ENCODE measurements around the gene ANGEL2. TPM values are rescaled to one million over a fixed set of nuclear protein-coding genes. Genes with fewer than 3 reads are reported as not detected.
"Not testable (repeated sequence)": the region's sequence is repeated elsewhere in the genome, so short reads cannot be mapped to it uniquely, and the experiment has no call there.

Gene ANGEL2
- total RNA-seq, 1 donor from 2014 or later = 73.2 TPM

GRCh38 chr1:213019450-213019849, 3.8 kb upstream of the ANGEL2 start:
- DNase-seq (ENCODE audit: low spot score) = no peak

DNA sequence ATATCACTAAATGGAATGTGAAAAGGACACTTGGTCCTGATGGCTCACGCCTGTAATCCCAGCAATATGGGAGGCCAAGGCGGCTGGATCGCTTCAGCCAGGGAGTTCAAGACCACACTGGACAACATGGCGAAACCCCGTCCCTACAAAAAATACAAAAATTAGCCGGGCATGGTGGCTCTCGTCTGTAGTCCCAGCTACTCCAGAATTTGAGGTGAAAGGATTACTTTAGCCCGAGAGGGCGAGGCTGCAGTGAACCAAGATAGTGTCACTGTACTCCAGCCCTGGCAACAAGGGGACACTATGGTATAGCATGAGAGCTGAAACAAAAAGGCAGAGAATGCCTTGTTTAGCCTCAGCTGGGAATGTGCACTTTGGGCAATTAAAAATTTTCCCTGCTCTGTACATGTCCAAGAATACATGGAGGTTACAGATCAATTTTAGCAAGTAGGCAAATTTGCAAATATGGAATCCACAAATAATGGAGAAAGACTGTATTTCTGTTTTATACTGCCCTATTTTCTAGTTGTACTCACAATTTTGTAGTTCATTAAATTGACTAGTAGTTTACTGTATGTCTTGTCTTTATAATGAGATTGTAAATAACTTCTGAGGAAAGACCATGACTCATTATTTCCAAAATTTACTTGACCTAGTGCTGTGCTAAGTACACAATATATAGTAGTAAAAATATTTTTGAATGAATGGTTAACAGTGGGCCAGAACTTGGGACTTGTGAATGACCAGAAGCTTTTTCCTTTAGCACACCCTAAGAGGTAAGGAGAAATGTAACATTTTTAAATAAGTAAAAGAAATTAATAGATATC, 2.0 kb upstream of the ANGEL2 start:
- DNase-seq (ENCODE audit: low spot score) = no peak

DNA sequence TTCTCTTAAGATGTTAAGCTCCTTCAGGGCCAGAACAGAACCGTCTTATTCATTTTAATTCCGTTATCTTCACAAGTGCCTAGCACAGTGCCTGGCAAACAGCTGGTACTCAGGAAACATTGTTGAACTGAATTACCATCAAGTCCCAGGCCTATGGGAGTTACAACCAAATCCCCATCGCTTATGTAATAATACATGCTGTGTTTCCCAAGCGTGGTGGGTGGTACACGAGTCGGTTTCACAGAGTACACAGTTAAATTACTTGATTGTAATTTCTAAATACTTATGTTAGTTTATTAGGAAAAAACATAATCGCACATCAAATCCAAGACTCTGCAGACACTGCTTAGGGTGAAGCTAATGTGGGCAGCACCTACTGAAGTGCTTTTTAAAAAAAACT, 1.0 kb downstream of the ANGEL2 start:
- DNase-seq (ENCODE audit: low spot score) = peak; percentile 3

DNA sequence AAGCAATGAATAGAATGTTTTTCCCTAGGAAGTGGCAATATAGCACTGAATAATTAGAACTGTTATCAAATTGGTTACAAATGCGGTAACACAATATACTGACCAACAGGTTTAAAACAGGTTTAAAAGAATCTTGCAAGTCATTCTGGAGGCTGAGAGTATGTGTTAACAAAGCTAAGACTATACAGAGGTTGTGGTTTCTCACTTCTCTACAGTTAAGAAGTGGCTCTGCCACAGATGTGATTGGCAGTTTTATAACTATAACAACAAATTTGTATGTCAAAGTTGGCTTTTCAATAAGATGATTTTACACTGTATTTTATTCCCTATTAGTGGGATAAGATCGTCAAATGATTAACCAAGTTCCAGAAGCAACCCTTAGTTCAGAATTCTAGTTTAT, 7.1 kb downstream of the ANGEL2 start:
- DNase-seq (ENCODE audit: low spot score) = no peak

- DNase-seq (ENCODE audit: low spot score) = no peak
Observed at GRCh38 chr1:213003256-213003655, 12.4 kb downstream of the ANGEL2 start.

GRCh38 chr1:212994926-212995325, 20.7 kb downstream of the ANGEL2 start:
- DNase-seq (ENCODE audit: low spot score) = no peak

DNA sequence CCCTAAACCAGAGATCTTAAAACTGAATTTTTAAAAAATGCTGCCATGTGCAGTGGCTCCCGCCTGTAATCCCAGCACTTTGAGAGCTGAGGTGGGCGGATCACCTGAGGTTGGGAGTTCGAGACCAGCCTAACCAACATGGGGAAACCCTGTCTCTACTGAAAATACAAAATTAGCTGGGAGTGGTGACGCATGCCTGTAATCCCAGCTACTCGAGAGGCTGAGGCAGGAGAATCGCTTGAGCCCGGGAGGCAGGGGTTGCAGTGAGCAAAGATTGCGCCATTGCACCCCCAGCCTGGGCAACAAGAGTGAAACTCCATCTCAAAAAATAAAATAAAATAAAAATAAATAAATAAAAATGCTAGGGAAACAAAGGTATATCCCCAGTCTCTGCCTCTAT, 21.7 kb downstream of the ANGEL2 start:
- not testable (repeated sequence) for DNase-seq (ENCODE audit: low spot score)

- no peak for DNase-seq (ENCODE audit: low spot score)
Observed at GRCh38 chr1:212990276-212990675, 25.4 kb downstream of the ANGEL2 start.

GRCh38 chr1:212987702-212988322, 27.9 kb downstream of the ANGEL2 start:
- DNase-seq (ENCODE audit: low spot score) = no peak

- no peak for DNase-seq (ENCODE audit: low spot score)
Observed at GRCh38 chr1:212986551-212986950, 29.1 kb downstream of the ANGEL2 start.

DNA sequence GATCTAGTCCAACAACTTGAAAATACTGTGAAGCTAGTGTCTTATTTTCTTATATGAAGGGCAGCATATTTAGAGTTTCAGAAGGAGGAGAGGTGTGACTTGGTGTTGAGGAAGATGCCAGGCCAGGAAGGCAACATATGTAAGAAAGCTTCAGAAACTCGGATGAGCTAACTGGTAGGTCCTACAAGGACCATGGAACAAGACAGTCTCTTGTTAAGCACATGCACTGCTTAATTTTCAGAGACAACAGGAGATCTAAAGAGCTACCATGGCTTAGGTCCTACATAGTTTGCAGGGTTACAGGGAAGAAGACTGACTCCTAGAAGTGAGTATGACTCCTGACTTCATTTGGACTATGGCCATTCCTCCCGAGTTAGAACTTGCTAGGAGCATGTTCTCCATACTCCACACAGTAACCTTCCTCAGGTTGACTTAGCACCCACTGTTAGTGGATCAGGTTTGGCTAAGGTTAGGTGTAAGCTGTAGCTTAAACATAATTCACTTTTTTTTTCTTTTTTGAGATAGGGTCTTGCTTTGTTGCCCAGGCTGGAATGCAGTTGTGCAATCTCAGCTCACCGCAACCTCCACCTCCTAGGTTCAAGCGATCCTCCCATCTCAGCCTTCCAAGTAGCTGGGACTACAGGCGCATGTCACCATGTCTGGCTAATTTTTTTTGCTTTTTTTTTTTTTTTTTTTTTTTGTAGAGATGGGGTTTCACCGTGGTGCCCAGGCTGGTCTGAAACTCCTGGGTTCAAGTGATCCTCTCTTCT, 31.0 kb downstream of the ANGEL2 start:
- DNase-seq (ENCODE audit: low spot score) = no peak

DNA sequence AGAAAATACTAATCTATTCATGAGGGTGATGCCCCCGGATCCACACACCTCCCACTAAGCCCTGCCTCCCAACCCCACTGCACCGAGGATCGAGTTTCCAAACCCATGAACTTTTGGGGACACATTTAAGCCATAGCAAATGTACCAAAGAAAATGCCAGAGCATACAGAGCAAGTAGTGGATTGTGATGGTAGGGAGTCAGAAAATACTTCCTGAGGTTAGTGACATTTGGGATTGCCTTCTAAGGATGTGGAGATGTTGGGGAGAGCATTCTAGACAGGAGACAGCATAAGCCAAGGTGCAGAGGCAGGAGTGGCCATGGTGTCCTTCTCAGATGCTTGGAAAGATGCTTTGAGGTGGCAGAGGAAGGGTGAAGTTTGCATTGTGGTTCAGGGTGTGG, 32.2 kb downstream of the ANGEL2 start:
- DNase-seq (ENCODE audit: low spot score) = no peak

DNA sequence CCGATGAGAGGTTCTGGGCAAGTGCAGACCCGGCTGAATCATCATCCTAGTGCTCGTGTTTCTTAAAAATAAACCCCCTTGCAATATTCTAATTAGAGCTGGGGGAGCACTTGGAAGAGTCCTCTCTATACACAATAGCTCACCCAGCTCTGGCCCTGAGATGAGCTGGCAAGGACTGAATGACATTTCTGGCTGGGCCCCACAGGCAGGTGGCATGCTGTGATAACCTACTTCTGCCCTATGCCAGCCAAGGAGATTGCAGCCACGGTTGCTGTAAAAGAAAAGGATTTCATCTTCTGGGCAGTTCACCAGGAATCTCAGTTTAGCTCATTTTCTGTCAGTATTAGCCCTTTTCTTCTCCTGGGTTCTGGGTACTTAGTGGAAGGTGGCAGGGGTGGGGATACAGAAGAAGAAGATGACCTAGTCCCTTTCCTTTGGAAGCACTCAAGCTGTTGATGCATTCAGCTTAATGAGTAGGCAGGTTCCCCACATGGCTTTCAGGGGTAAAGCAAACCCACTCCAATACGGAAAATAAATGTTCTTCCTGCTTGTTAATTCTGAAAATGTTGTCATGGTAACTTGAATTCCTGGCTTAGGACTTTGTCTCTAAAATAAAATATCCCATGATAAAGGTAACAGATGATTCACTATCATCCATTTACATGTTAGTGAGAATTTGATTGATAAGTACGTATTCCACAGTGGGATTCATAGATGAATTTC, 33.1 kb downstream of the ANGEL2 start:
- DNase-seq (ENCODE audit: low spot score) = no peak

DNA sequence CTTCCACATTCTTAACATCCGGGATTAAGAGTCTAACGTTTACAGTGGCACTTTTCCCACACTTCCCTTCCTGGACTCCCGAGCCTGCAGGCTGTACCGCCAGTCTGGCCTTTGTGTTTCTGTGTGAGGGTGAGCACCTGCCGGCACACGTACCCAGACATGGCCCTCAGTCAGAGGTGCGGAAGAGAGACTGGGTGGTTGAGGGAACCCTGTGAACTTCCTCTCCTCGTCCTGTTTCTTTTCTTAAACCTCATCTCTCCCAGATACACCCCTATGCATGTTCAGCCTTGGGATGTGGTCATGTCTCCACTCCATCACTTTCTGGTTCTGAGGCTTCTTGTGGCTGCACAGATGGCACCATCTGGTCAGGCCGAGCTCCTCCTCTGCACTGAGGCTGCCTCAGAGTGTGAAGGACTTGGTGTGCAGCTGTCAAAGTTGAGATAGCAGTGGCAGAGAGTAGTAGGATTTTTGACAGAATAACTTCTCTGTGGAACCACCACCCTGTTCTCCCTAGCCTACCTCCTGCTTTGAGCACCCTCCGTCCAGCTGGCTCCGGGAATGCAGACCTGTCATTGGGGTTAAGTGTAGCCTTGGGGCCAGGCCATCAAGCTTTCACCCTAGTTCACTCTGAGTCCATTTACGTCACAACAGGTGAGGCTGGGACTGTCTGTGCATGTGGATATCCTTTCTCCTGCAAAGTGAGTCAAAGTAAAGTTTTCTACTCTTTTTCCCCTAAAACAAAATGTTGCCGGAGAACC, 33.9 kb downstream of the ANGEL2 start:
- DNase-seq (ENCODE audit: low spot score) = no peak

GRCh38 chr1:212981025-212981495, 34.6 kb downstream of the ANGEL2 start:
- DNase-seq (ENCODE audit: low spot score) = peak; percentile 11

DNA sequence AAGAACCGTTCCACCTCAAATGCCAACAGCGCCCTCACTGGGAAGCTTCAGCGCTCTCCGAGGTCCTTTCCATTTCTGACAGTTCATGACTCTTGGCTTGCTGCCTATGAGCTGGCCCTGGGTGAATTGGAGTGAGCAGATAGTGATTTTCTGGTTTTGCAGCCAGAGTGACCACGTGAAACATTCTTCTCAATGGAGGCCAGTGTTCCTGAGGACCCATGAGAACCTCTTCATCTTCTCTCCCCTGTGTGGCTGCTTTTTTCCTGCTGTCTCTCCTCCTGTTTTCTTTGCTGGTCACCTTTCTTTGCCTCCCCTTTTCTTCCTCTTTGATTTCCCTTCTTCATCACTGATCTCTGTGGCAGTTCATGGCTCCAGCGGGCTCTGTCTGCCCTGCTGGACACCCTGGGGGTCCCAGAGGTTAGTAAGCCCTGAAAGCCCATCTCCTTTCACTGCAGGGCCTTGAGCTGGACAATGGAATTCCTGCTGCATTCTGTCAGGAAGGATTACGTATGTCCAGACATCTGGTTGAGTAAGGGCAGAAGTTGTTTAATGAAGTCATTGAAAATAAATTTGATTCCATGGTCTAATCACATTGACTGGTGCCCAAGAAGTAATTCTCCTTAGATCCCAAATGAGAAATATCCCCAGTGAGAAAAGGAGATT, 35.4 kb downstream of the ANGEL2 start:
- no peak for DNase-seq (ENCODE audit: low spot score)

DNA sequence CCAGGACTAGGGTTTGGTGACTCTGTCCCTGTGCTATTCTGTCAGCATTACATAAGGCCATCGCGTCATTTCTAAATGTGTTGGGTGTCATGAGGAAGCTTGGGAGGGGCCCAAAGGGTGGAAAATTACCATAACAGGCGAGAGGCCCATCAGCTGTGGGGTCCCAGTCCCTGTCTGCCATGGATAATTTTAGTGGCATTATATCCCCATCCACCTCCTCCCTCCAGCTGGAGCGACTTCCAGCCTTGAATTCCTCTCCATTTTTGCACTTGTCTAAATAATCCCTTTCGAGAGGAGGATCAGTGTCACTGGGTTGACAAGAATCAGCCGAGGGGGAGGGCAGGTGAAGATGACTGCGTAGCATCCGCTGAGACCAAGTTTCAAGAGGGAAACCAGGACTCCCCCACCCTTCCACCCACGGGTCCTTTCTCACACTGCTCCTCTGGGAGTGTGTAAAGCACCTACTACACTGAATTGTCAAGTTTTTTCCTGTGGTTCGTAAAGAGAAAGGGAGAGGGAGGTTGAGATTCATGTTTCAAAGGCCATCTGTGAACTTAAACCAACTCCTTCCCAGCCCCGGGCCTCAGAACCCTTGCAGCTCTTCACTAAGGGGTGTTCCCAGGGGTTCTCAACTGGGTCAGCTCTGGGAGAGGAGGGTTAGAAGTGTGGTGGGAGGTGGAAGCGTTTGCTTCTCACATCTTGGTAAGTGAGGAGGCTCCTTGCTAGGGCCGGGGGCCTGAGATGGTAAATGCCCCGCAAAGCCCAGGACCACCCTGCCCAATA, 36.1 kb downstream of the ANGEL2 start:
- DNase-seq (ENCODE audit: low spot score) = no peak

DNA sequence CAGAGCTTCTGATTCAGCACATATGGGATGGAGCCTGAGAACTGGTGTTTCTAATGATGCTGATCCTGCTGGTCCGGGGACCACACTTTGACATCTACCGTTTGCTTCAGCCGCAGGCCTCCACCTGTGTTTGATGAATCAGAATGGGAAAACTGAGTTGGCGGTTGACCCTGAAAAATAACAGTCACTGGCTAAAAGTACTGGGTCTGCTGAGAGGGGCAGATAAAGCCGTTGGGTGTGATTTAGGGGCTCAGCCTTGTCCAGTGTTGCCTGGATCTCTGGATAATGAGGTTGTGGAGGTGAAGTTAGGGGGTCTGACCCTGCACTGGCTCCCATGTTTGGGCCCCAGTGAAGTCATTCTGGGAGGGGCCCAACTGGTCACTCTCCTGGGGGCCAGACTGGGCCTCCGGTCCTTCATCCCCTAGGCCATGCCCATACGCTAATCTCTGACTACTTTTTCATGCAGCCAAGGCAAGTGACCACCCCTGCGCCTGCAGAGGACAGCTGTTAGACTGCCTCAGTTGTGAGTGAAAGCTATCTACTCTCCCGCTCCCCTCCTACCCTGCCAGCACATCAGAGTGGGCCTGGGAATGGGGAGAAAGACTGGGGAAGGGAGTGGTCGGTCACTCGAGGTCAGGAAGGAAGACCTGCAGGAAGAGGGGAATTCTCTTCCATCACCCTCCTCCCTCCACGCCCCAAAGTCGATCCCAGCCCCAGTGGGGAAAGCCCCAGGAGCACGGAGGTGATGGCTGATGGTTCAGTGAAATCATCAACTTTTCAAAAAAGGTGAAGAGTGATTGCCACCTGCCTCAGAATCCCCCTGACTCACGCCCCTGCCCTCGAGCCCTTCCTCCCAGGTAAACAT, 37.7 kb downstream of the ANGEL2 start:
- no peak for DNase-seq (ENCODE audit: low spot score)

- DNase-seq (ENCODE audit: low spot score) = no peak
Observed at GRCh38 chr1:212976586-212976985, 39.1 kb downstream of the ANGEL2 start.
